Suprapubic skin (tissue), 3 donors: ENCODE data around the gene C20orf202.

Experiments used
- CTCF ChIP-seq, 2 donors: fragments of 200-600 bp in 1 of 2; fragments of 450-650 bp in 1 of 2; sonication (generic) in 1 of 2; IDR thresholded peaks; one replicate each; pipeline ENCODE4 v1.5.1; 2016 to 2019; ENCODE audit warnings: antibody characterized with exemption in 2 of 2, mild to moderate bottlenecking in 1 of 2, moderate library complexity in 1 of 2
- POLR2A ChIP-seq, 2 donors: fragments of 450-650 bp; IDR thresholded peaks; one replicate each; pipeline ENCODE4 v1.6.1; 2017; ENCODE audit warnings: antibody characterized with exemption in 2 of 2, mild to moderate bottlenecking in 2 of 2, moderate library complexity in 2 of 2

- TF ChIP-seq CTCF (IDR thresholded peaks at IDR 0.05) = no peak
- TF ChIP-seq POLR2A (IDR thresholded peaks at IDR 0.05) = no peak
These were observed 36.1 kb upstream of the C20orf202 start for GRCh38 chr20:1166948-1167720.
